CD4-positive, alpha-beta memory T cell (primary cell): ENCODE data around the gene LYPD1. TPM values are rescaled to one million over a fixed set of nuclear protein-coding genes. Genes with fewer than 3 reads are reported as not detected.

ENCODE experiments used
- CTCF ChIA-PET: fragments of 350-600 bp; sonication (Branson Sonifier 250); formaldehyde crosslinking; loops from one replicate; lab custom pipeline; 2021; ENCODE audit warnings: inconsistent platforms; ENCODE audit not compliant: partially characterized antibody; lab: Charles Lee
- POLR2A ChIA-PET: fragments of 350-600 bp; sonication (Branson Sonifier 250); formaldehyde crosslinking; loops from one replicate; lab custom pipeline; 2021; ENCODE audit not compliant: partially characterized antibody; lab: Charles Lee
- DNase-seq, 5 donors: peaks; one replicate each; pipeline versions ENCODE4 v3.0.0 to v3.0.0-alpha.2; 2020 to 2022; ENCODE audit warnings: mixed read lengths in 1 of 5
- H3K27ac ChIP-seq: one replicate; pipeline ENCODE4 v1.7.0; 2013; ENCODE audit warnings: low read depth, low read length
- H3K27me3 ChIP-seq: 2 replicates; pipeline ENCODE4 v1.7.0; 2013; ENCODE audit warnings: mild to moderate bottlenecking, low read length, moderate library complexity; ENCODE audit not compliant: insufficient read depth
- H3K36me3 ChIP-seq: 2 replicates; pipeline ENCODE4 v1.7.0; 2013; ENCODE audit warnings: mild to moderate bottlenecking, low read length, moderate library complexity; ENCODE audit not compliant: insufficient read depth
- H3K4me1 ChIP-seq: 2 replicates; pipeline ENCODE4 v1.7.0; 2013; ENCODE audit warnings: mild to moderate bottlenecking, low read length, moderate library complexity; ENCODE audit not compliant: insufficient read depth
- H3K4me3 ChIP-seq, 2 donors: one replicate each; pipeline ENCODE4 v1.7.0; 2013; ENCODE audit warnings: low read length in 2 of 2, mild to moderate bottlenecking in 1 of 2
- H3K9me3 ChIP-seq, 2 donors: one replicate each; pipeline ENCODE4 v1.7.0; 2013; ENCODE audit warnings: low read length in 2 of 2, control low read depth in 1 of 2; ENCODE audit not compliant: control insufficient read depth in 1 of 2
- H3K27ac Mint-ChIP-seq, 7 donors: one replicate each; pipeline ENCODE4 v1.8.0; 2020 to 2021; ENCODE audit warnings: mixed read lengths in 7 of 7, mild to moderate bottlenecking in 6 of 7, inconsistent platforms in 3 of 7, moderate library complexity in 3 of 7
- H3K27me3 Mint-ChIP-seq, 2 donors: one replicate each; pipeline ENCODE4 v1.8.0; 2020 to 2021; ENCODE audit warnings: mixed read lengths in 2 of 2
- H3K36me3 Mint-ChIP-seq, 2 donors: one replicate each; pipeline ENCODE4 v1.8.0; 2020 to 2021; ENCODE audit warnings: mixed read lengths in 2 of 2, inconsistent platforms in 1 of 2, mild to moderate bottlenecking in 1 of 2
- H3K4me1 Mint-ChIP-seq, 4 donors: one replicate each; pipeline ENCODE4 v1.8.0; 2020 to 2021; ENCODE audit warnings: mixed read lengths in 4 of 4, mild to moderate bottlenecking in 1 of 4
- H3K4me3 Mint-ChIP-seq, 8 donors: one replicate each; pipeline ENCODE4 v1.8.0; 2020 to 2021; ENCODE audit warnings: mixed read lengths in 8 of 8, mild to moderate bottlenecking in 7 of 8, moderate library complexity in 6 of 8, inconsistent platforms in 3 of 8
- H3K9me3 Mint-ChIP-seq, 8 donors: one replicate each; pipeline ENCODE4 v1.8.0; 2020 to 2021; ENCODE audit warnings: mixed read lengths in 8 of 8, mild to moderate bottlenecking in 5 of 8, inconsistent platforms in 3 of 8, moderate library complexity in 1 of 8
- intact Hi-C: fragments of 100-400 bp; cut with micrococcal nuclease; formaldehyde crosslinking; loops from one replicate; pipeline ENCODE4 v1.15.1; 2023
- polyA plus RNA-seq, 2 donors: library from polyadenylated mRNA; unstranded; fragments of 300-500 nt; fragmentation: Illumina TruSeq; gene quantifications; one replicate each; pipeline ENCODE4 v1.2.3, GENCODE V29; 2021
- total RNA-seq, 2 experiments: library from RNA; stranded (reverse); gene quantifications; one replicate each; pipeline ENCODE4 v1.2.3, GENCODE V29; 2021

The LYPD1 gene
- total and polyA plus RNA-seq, 4 experiments from 2014 or later, result not detected

DNA sequence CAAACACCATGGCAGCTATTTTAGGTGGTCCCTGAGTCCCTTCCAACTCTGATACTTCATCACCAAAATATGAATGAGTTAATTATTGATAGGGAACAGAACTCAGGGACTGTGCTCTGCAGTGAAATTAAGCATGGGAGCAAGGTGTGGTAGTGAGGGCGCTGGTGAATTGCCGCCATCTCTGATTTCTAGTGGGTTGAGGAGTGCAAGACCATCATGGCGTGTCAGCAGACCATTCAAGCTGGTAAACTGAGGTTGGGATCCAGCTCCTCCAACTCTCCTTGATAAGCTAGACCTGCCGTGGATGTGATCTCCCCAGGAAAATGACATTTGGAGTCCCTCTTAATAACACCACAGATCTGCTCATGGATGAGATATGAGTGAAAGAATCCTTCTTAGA, 70.4 kb downstream of the LYPD1 start:
- Mint-ChIP-seq H3K27me3 (peaks cover 1 to 5% of the 10 kb centered on the region in 2 donors), H3K27ac (no peak overlapping the region), H3K4me3 (no peak overlapping the region), H3K4me1 (no peaks in the 10 kb centered on the region), H3K9me3 (peaks cover 3 to 11% (median 5%) of the 10 kb centered on the region in 8 donors), H3K36me3 (no peaks in the 10 kb centered on the region)
- intact Hi-C loops, result no loop called here
- Histone ChIP-seq H3K9me3 (no peaks in the 10 kb centered on the region), H3K36me3 (no peaks in the 10 kb centered on the region), H3K4me1 (no peaks in the 10 kb centered on the region), H3K4me3 (no peak overlapping the region), H3K27me3 (no peaks in the 10 kb centered on the region), H3K27ac (no peak overlapping the region)
- DNase-seq, result no peak
- ChIA-PET CTCF (no interaction called here), POLR2A (no interaction called here)

DNA sequence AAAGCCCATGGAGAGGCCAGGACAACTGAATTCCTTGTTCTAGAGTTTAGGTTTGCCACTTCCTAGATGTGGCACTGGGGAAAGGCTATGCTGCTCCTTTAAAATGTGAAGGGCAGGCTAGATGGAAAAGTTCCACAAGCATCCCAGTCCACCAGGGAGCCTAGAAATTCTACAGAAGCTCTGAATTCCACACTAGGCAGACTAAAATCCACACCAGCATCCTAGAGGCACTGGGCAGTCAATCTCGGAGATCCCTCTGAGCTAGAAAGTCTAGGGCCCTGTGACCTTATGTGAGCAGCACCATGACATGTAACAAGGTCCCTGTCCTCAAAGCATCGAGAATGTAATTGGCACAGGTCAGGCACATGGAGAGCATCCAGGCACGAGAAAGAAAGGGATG, 71.5 kb downstream of the LYPD1 start:
- Mint-ChIP-seq H3K27ac (no peak overlapping the region), H3K4me3 (no peak overlapping the region), H3K27me3 (peaks cover 1 to 5% of the 10 kb centered on the region in 2 donors), H3K36me3 (no peaks in the 10 kb centered on the region), H3K9me3 (peaks cover 3 to 11% (median 5%) of the 10 kb centered on the region in 8 donors), H3K4me1 (no peaks in the 10 kb centered on the region)
- CTCF ChIA-PET, result no interaction called here
- intact Hi-C loops, result no loop called here
- Histone ChIP-seq H3K27ac (no peak overlapping the region), H3K4me1 (no peaks in the 10 kb centered on the region), H3K27me3 (no peaks in the 10 kb centered on the region), H3K9me3 (no peaks in the 10 kb centered on the region), H3K36me3 (no peaks in the 10 kb centered on the region), H3K4me3 (no peak overlapping the region)
- DNase-seq, result no peak
- POLR2A ChIA-PET, result no interaction called here

DNA sequence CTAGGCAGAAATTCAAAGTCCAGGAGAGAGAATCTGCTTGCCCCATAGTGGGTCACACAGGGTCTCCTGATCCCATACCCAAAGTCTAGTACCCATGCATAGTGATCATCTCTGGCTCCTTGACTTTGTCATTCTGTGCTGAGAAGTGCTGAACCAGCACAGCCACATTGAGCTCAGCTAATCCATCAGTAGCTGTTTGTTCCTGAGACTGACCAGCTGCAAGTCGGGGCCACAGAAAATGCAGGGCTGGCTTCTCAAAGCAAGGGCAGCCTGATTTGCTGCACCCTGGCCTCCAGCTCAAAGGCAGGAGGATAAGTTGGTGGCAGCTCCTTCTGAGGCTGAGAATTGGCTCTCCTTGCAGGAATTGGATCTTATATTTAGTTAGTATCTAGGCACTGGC, 72.2 kb downstream of the LYPD1 start:
- peaks cover 3 to 11% (median 5%) of the 10 kb centered on the region in 8 donors for H3K9me3 Mint-ChIP-seq
- H3K27ac Mint-ChIP-seq, result no peak overlapping the region
- intact Hi-C loops, result no loop called here
- H3K27me3 ChIP-seq, result no peaks in the 10 kb centered on the region
- H3K4me3 Mint-ChIP-seq, result no peak overlapping the region
- H3K4me1 ChIP-seq, result no peaks in the 10 kb centered on the region
- H3K27me3 Mint-ChIP-seq, result peaks cover 1 to 5% of the 10 kb centered on the region in 2 donors
- POLR2A ChIA-PET, result no interaction called here
- H3K27ac ChIP-seq, result no peak overlapping the region
- H3K4me1 Mint-ChIP-seq, result no peaks in the 10 kb centered on the region
- H3K4me3 ChIP-seq, result no peak overlapping the region
- H3K36me3 ChIP-seq, result no peaks in the 10 kb centered on the region
- DNase-seq, result no peak
- no peaks in the 10 kb centered on the region for H3K36me3 Mint-ChIP-seq
- CTCF ChIA-PET, result no interaction called here
- H3K9me3 ChIP-seq, result no peaks in the 10 kb centered on the region

DNA sequence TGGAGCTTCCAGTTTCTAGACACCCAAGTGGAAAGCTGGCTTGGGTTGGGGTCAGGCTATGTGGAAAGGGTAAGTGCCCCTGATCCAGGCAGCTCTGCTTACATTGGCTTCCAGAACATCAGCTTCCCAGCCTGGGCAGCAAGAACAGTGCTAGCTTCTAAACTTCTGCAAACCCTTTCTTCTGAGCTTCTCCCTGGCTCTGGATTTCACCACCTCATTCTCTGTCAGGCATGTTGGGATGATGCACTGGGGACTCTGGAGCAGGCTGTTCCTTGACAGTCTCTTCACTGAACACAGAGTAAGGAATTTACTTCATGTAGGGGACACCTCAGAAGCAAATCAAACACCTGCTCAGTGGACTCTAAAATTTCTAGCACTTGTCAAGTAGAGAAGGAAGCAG, 72.8 kb downstream of the LYPD1 start:
- H3K9me3 Mint-ChIP-seq, result peaks cover 3 to 11% (median 5%) of the 10 kb centered on the region in 8 donors
- no peak for DNase-seq
- ChIA-PET CTCF (no interaction called here), POLR2A (no interaction called here)
- Histone ChIP-seq H3K9me3 (no peaks in the 10 kb centered on the region), H3K27ac (no peak overlapping the region), H3K36me3 (no peaks in the 10 kb centered on the region), H3K4me1 (no peaks in the 10 kb centered on the region), H3K27me3 (no peaks in the 10 kb centered on the region), H3K4me3 (no peak overlapping the region)
- H3K27ac Mint-ChIP-seq, result no peak overlapping the region
- intact Hi-C loops, result no loop called here
- no peaks in the 10 kb centered on the region for H3K4me1 Mint-ChIP-seq
- peaks cover 1 to 5% of the 10 kb centered on the region in 2 donors for H3K27me3 Mint-ChIP-seq
- H3K36me3 Mint-ChIP-seq, result no peaks in the 10 kb centered on the region
- H3K4me3 Mint-ChIP-seq, result no peak overlapping the region

DNA sequence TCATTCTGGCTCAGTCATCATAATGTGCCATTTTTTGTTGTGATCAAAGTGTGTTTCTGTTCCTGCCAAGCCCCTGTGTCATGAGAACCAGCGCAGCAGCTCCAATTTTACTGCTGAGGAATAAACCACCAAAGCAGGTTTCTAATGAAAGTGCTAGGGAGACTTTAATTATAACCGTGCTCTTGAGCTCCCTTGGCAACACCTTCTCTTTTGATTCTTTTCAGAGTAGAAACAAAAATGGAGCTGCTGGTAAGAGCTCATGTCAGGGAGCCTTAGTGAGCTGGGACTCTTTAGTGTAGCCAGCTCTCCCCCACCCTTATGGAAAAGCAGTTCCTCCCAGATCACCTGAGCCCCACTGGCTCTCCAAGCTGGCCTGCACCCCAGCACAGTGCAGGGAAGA, 74.3 kb downstream of the LYPD1 start:
- no peak overlapping the region for H3K27ac ChIP-seq
- H3K27me3 ChIP-seq, result no peaks in the 10 kb centered on the region
- no peak overlapping the region for H3K27ac Mint-ChIP-seq
- POLR2A ChIA-PET, result no interaction called here
- H3K9me3 ChIP-seq, result no peaks in the 10 kb centered on the region
- H3K36me3 Mint-ChIP-seq, result no peaks in the 10 kb centered on the region
- CTCF ChIA-PET, result no interaction called here
- no peak overlapping the region for H3K4me3 ChIP-seq
- H3K4me3 Mint-ChIP-seq, result no peak overlapping the region
- H3K4me1 Mint-ChIP-seq, result no peaks in the 10 kb centered on the region
- H3K27me3 Mint-ChIP-seq, result peaks cover 1 to 5% of the 10 kb centered on the region in 2 donors
- intact Hi-C loops, result no loop called here
- peaks cover under 1 to 11% (median 5%) of the 10 kb centered on the region in 8 donors for H3K9me3 Mint-ChIP-seq
- no peaks in the 10 kb centered on the region for H3K4me1 ChIP-seq
- DNase-seq, result no peak
- no peaks in the 10 kb centered on the region for H3K36me3 ChIP-seq

DNA sequence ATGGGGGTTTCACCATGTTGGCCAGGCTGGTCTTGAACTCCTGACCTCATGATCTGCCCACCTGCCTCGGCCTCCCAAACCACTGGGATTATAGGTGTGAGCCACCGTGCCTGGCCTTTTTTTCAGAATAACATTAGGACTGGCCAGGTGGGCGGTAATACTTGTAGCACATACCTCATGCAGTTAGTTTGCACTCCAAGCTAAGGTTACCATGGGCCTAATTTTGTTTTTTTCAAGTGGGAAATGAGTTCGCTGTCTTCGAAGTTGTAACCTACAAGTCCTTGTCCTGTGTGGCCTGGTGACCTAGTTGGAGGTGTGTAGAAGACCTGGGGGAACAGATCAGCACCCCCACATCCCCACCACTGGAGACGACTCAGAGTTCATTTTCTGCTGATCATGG, 74.8 kb downstream of the LYPD1 start:
- no peak overlapping the region for H3K4me3 Mint-ChIP-seq
- no peaks in the 10 kb centered on the region for H3K9me3 ChIP-seq
- ChIA-PET CTCF (no interaction called here), POLR2A (no interaction called here)
- peaks cover 1 to 5% of the 10 kb centered on the region in 2 donors for H3K27me3 Mint-ChIP-seq
- H3K27ac ChIP-seq, result no peak overlapping the region
- no peaks in the 10 kb centered on the region for H3K36me3 Mint-ChIP-seq
- H3K4me3 ChIP-seq, result no peak overlapping the region
- H3K4me1 ChIP-seq, result no peaks in the 10 kb centered on the region
- H3K9me3 Mint-ChIP-seq, result peaks cover 3 to 9% (median 6%) of the 10 kb centered on the region in 8 donors
- no peak overlapping the region for H3K27ac Mint-ChIP-seq
- no peaks in the 10 kb centered on the region for H3K27me3 ChIP-seq
- intact Hi-C loops, result no loop called here
- no peak for DNase-seq
- H3K36me3 ChIP-seq, result no peaks in the 10 kb centered on the region
- no peaks in the 10 kb centered on the region for H3K4me1 Mint-ChIP-seq
